Measurements from ENCODE around the gene MYO18A.
"Not testable (repeated sequence)": the region's sequence is repeated elsewhere in the genome, so short reads cannot be mapped to it uniquely, and the experiment has no call there.

Gene MYO18A

DNA sequence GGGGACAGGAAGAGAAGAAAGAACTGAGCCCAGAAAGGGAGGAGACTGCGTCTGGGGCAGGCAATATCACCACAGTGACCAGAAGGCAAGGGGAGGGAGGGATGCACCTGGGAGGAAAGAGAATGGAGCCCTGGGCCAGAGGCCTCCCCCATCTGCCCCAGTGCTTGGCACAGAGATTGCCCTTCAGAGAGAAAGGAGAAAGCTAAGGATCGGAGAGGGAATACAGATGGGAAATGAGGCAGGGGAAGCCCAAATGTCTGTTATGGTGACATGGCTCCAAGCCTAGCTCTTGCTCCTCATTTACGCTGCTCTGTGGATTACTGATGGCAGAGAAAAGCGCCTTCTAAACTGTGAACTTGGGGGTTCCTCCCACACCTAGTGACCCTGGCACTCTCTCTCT lies 90.1 kb downstream of the MYO18A start:
- no peak overlapping the region for H3K4me3 ChIP-seq (ENCODE audit: low read depth, low read length)
- TF ChIP-seq, protein P1, sequence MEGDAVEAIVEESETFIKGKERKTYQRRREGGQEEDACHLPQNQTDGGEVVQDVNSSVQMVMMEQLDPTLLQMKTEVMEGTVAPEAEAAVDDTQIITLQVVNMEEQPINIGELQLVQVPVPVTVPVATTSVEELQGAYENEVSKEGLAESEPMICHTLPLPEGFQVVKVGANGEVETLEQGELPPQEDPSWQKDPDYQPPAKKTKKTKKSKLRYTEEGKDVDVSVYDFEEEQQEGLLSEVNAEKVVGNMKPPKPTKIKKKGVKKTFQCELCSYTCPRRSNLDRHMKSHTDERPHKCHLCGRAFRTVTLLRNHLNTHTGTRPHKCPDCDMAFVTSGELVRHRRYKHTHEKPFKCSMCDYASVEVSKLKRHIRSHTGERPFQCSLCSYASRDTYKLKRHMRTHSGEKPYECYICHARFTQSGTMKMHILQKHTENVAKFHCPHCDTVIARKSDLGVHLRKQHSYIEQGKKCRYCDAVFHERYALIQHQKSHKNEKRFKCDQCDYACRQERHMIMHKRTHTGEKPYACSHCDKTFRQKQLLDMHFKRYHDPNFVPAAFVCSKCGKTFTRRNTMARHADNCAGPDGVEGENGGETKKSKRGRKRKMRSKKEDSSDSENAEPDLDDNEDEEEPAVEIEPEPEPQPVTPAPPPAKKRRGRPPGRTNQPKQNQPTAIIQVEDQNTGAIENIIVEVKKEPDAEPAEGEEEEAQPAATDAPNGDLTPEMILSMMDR (IDR thresholded peaks at IDR 0.05; ENCODE audit: low read depth, low read length), result no peak

DNA sequence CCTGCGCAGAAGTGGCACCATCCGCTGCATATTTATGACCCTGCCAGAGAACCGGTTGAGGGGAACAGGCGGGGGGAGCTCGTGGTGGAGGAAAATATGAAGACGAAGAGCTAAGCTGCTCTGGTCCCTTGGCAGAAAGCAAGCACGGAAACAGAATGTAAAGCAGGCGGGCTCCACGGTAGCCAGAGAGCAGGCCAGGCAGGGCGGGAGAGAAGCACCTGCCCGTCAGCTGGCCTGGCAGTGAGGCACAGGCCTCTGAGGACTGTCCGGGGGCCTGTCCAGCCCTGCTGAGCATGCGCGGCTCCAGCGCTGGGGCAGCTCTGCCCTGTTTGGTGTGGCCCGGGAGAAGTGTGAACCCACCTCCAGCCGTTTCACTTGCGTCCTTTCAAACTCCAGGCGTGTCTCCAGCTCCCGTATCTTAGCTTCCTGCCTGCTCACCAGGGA lies 90.6 kb downstream of the MYO18A start:
- TF ChIP-seq, protein P1 (IDR thresholded peaks at IDR 0.05; ENCODE audit: low read depth, low read length), result no peak

DNA sequence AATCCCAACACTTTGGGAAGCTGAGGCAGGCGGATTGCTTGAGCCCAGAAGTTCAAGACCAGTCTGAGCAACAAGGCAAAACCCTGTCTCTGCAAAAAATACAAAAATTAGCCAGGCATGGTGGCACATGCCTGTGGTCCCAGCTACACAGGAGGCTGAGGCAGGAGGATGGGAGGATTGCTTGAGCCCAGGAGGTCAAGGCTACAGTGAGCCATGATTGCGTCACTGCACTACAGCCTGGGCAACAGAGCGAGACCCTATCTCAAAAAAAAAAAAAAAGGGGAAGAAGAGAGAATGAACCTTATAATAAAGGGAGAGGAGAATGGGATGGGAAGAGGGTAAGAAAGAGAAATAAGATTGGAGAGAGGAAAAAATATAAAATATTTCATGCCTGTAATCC lies 91.4 kb downstream of the MYO18A start:
- not testable (repeated sequence) for H3K4me3 ChIP-seq (ENCODE audit: low read depth, low read length)

More for the DNA sequence above, 90.6 kb downstream of the MYO18A start:
- no peak overlapping the region for H3K4me3 ChIP-seq (ENCODE audit: low read depth, low read length)

DNA sequence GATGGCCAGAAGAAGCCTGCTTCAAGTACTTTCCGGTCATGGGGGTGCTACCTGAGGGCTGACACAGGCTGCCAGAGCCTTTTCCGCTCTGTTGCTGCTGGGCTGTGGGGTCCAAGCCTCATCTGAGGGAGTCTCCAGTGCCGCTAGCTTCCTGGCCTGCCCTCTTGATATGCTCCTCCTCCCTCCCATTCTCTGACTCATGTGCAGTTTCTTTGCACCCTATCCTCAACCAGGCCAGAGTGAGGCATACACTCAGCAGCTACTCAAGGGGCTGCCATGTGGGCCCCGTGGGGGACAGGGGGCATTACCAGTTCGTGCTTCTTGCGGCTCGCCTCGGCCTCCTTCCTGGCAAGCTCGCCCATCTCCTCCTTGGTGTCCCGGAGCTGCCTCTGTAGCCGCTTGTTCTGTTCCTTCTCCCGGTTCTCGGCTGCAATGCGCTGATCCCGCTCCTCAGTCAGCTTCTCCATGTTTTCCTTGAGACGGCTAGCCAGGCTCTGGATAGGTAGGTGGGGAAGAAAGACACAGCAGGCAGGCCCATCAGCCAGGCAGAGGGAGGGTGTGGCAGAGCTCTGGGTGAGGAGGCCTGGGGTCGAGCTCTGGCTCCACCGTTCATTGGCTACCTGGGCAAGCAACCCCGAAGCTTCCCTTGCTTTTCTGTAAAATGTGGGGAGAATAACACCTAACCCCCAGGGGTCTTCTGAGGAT lies 93.4 kb downstream of the MYO18A start:
- TF ChIP-seq, protein P1 (IDR thresholded peaks at IDR 0.05; ENCODE audit: low read depth, low read length), result no peak
- no peak overlapping the region for H3K4me3 ChIP-seq (ENCODE audit: low read depth, low read length)

DNA sequence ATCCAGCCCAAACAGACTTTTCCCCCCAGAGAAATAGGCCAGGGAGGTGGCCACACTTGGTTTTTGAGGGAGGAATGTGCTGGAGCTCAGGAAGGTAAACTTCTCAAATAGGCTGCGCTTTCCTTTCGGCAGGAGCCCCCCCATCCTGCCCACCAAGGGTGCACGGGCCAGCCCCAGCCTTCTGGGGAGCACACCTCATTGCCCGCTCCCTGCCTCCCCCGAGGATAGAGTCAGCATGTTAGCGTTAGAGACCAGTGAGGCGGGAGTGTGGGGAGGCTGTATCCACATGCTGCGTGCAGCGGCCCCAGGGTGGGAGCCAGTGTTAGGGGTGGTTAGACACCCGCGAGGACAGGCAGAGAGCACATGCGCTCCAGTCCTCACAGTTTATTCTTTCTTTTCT lies 95.0 kb downstream of the MYO18A start:
- TF ChIP-seq, protein P1 (IDR thresholded peaks at IDR 0.05; ENCODE audit: low read depth, low read length), result no peak
- no peak overlapping the region for H3K4me3 ChIP-seq (ENCODE audit: low read depth, low read length)

DNA sequence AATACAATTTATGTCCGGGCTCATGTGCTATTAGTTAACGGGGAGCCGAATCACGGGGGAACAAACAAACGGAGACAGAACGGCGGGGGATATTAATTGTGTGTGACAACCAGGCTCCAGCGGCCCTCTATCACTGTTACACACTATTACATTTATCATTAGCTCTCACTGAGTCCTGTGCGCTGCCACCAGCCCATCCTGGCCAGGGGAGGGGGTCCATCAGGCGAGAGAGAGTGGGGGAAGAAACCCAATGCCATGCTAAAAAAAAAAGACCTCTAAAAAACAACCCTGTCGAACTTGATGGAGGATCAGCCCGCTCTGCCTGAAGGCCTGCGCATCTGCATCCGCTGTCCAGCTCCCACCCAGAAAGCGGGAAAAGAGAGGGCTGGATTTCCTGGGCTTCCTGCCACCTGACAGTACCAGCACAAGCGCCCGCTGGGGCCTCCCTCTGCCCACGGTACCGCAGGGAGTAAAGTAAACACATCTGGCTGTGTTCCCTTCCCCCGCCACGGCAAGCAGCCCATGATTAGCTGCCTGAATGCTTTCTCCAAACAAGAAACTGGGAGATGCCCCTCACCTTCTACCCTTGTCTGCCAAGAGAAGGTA lies 95.6 kb downstream of the MYO18A start:
- TF ChIP-seq, protein P1 (IDR thresholded peaks at IDR 0.05; ENCODE audit: low read depth, low read length), result no peak
- no peak overlapping the region for H3K4me3 ChIP-seq (ENCODE audit: low read depth, low read length)

DNA sequence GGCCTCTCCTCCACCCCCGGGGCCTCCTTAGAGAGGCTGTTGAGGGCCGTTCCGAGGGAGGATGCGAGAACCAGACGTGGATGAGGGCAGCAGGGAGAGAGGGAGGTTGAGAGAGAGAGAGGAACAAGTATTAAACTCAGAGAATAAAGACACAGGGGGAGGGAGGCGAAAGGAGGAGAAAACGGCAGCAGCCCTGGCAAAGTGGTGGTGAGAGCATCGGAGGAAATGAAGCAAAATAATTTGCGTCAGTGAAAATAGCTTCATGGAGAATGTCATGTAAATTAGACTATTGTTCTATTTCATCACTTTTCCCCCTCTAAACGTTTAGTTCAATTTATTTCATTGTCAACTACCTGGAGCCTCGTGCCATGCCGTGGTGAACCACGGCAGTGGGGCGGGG lies 99.2 kb downstream of the MYO18A start:
- TF ChIP-seq, protein P1 (IDR thresholded peaks at IDR 0.05; ENCODE audit: low read depth, low read length), result no peak
- no peak overlapping the region for H3K4me3 ChIP-seq (ENCODE audit: low read depth, low read length)
